GM21381 (cell line): ENCODE results near the gene OR2Z1.
"Not testable (repeated sequence)": the region's sequence is repeated elsewhere in the genome, so short reads cannot be mapped to it uniquely, and the experiment has no call there.

Source experiments
- ATAC-seq: cut with Tn5 transposase; IDR thresholded peaks from one replicate; pipeline ENCODE4 v1.9.1; 2021; ENCODE audit warnings: mild to moderate bottlenecking, moderate library complexity; ENCODE audit not compliant: unreplicated experiment

Gene OR2Z1

DNA sequence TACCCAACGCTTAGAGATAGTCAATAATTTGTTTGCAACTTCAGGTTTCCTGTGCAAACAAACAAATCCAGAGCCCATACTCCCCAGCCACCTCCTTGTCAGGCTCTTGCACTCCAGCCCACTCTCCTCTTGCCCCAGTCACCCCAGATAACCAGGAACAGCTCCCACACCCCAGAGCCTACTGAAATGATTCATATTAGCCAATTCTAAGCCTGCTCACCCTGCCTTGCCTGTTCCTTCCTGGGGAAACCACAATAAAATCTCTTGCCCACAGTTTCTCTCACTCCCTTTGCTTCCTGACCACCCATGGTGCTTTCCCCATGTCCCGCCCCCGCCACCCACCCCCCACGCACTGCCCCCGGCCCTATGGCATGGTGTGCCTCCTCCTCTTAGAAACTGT, 19.1 kb upstream of the OR2Z1 start:
- ATAC-seq = no peak

DNA sequence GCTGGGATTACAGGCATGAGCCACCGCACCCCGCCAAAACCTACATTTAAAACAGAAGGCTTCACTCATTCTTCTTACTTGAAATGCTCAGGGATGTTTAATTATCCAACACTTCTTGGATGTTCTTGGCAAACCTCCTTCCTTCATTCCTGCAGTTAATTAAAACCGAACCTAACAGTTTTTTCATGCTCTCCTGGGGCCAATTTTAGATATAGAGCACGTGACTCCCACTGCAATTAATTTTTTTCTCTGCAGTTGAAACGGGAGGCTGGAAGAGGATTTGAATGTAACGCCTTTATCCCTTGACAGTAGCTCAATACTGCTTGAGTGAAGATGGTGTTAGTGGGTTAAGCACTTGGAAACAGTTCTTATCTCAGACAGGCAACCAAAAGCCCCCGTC, 18.2 kb upstream of the OR2Z1 start:
- ATAC-seq = no peak

GRCh38 chr19:8705304-8705703, 16.1 kb upstream of the OR2Z1 start:
- ATAC-seq = not testable (repeated sequence)

DNA sequence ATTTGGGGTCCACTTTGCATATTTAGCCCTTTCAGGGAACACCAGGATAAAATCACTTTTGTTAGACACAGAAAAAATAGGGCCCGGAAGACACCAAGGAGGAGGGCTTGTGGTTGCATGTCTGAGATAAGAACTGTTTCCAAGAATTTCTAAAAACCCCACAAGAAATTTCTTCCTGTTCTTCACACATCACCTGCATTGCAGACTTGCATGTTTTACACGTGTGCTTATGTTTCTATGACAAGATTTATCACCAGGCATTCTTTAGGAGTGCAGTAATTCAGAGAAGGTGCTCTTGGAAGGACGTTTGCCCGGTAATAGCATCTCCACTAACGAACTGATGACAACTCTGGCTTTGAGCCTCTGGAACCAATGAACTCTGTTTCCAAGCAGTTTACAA, 15.7 kb upstream of the OR2Z1 start:
- ATAC-seq = no peak

- ATAC-seq = not testable (repeated sequence)
These were observed 11.1 kb upstream of the OR2Z1 start for GRCh38 chr19:8710337-8710736.

DNA sequence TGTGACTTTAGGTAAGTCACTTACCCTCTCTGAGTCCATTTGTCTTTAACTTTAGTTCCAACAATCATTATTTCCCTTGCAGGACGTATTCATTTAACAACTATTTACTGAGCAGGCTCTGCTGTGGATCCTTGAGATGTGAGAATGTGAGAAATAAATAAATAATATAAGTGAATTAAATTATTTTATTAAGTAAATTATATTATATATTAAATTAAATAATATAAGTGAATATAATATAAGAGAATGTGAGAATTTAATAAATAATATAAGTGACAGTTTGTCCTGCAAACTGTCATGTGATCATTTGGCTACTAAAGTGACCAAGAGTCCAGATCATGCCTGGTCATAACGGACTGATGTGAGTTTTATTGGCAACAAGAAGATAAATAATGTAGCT, 598 bp downstream of the OR2Z1 start:
- no peak for ATAC-seq

GRCh38 chr19:8724276-8724675, 2.8 kb downstream of the OR2Z1 start:
- no peak for ATAC-seq

- no peak for ATAC-seq
These were observed 10.2 kb downstream of the OR2Z1 start for GRCh38 chr19:8731428-8732169.

GRCh38 chr19:8738377-8738776, 16.9 kb downstream of the OR2Z1 start:
- ATAC-seq = no peak

DNA sequence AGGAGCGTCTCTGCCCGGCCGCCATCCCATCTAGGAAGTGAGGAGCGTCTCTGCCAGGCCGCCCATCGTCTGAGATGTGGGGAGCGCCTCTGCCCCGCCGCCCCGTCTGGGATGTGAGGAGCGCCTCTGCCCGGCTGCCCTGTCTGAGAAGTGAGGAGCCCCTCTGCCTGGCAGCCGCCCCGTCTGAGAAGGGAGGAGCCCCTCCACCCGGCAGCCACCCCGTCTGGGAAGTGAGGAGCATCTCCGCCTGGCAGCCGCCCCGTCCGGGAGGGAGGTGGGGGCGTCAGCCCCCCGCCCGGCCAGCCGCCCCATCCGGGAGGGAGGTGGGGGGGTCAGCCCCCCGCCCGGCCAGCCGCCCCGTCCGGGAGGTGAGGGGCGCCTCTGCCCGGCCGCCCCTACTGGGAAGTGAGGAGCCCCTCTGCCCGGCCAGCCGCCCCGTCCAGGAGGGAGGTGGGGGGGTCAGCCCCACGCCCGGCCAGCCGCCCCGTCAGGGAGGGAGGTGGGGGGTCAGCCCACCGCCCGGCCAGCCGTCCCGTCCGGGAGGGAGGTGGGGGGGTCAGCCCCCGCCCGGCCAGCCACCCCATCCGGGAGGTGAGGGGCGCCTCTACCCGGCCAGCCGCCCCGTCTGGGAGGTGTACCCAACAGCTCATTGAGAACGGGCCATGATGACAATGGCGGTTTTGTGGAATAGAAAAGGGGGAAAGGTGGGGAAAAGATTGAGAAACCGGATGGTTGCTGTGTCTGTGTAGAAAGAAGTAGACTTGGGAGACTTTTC, 18.0 kb downstream of the OR2Z1 start:
- ATAC-seq = not testable (repeated sequence)

DNA sequence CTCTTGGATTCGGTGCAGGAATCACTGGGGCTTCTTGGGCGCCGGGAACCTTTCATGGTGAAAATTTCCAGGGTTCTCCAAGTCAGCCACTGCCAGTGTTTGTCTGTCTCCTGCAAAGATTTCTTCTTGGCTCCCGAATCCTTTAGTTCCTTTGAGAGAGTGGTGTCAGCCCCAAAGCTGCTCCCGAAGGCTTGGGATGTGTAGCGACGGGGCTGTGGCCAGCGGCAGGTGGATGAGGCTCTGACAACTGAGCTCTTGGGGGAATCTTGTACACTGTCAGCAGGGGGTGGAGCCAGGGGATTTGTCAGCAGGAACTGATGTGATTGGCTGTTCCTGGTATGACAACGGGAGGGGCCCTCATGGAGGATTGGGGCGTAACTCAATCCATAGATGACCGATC, 45.8 kb downstream of the OR2Z1 start:
- ATAC-seq = not testable (repeated sequence)

DNA sequence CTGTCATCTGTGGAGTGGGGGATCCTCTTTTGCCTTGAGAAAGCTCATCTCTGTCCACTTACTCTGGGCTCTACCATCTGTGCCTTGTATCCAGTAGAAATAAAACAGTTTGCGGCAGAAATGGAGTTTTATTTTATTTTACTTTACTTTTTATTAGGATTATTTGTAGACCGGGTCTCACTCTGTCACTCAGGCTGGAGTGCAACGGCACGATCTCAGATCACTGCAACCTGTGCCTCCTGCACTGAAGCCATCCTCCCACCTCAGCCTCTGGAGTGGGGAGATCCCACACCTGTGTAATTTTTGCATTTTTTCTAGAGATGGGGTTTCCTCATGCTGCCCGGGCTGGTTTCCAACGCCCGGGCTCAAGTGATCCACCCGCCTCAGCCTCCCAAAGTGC, 47.8 kb downstream of the OR2Z1 start:
- not testable (repeated sequence) for ATAC-seq

- ATAC-seq = not testable (repeated sequence)
These were observed 52.2 kb downstream of the OR2Z1 start for GRCh38 chr19:8773587-8773986.
